ENCODE measurements around the gene DNMT3L.
"Not testable (repeated sequence)": the region's sequence is repeated elsewhere in the genome, so short reads cannot be mapped to it uniquely, and the experiment has no call there.

DNA sequence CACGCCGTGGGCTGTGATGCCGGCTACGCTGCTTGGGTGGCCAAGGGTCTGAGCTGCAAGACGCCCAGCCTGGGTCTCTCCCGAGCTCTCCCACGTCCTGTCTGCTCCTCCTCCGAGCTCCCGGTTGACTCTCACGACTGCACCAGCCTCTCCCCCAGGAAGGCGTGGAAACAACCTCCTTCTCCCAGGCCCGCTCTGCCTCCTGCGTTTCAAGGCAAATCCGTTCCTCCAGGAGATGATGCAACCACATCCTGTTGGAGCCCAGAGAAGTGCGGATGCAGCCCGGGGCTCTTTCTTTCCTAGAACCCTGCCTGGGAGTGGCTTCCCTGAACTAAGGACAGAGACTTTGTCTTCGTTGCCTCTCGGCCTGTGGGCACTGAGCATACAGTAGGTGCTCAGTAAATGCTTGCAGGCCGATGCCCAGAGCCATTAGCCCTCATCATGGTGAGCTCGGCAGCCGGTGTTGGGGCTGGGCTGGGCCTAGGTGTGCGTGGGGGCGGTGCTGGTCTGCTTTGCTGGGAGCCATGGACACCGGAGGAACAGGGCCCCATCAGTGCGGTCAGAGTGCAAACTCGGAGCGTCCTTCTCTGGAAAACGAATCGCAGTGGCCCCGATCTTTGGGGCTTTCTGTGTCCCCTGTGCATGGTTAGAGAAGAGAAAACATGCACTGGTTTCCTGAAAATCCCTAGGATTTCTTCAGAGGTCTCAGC is 59.0 kb downstream of the DNMT3L start:
- not testable (repeated sequence) for TF ChIP-seq MYBL2 (CRISPR knock-in tag; IDR thresholded peaks at IDR 0.05); ZNF263 (CRISPR knock-in tag; IDR thresholded peaks at IDR 0.05; ENCODE audit: low read depth); USF1 (CRISPR knock-in tag; IDR thresholded peaks at IDR 0.05); ZNF416 (CRISPR knock-in tag; IDR thresholded peaks at IDR 0.05); FOXJ3 (CRISPR knock-in tag; IDR thresholded peaks at IDR 0.05; ENCODE audit: borderline replicate concordance); HMGA2 (CRISPR knock-in tag; IDR thresholded peaks at IDR 0.05); IRF2 (CRISPR knock-in tag; IDR thresholded peaks at IDR 0.05; ENCODE audit: borderline replicate concordance, low read depth); JUN (CRISPR knock-in tag; IDR thresholded peaks at IDR 0.05); NFYB (CRISPR knock-in tag; conservative IDR thresholded peaks at IDR 0.05; ENCODE audit: low read depth); MAX (CRISPR knock-in tag; IDR thresholded peaks at IDR 0.05); FOXP1 (CRISPR knock-in tag; IDR thresholded peaks at IDR 0.05; ENCODE audit: borderline replicate concordance)
- TF ChIP-seq, protein P1, sequence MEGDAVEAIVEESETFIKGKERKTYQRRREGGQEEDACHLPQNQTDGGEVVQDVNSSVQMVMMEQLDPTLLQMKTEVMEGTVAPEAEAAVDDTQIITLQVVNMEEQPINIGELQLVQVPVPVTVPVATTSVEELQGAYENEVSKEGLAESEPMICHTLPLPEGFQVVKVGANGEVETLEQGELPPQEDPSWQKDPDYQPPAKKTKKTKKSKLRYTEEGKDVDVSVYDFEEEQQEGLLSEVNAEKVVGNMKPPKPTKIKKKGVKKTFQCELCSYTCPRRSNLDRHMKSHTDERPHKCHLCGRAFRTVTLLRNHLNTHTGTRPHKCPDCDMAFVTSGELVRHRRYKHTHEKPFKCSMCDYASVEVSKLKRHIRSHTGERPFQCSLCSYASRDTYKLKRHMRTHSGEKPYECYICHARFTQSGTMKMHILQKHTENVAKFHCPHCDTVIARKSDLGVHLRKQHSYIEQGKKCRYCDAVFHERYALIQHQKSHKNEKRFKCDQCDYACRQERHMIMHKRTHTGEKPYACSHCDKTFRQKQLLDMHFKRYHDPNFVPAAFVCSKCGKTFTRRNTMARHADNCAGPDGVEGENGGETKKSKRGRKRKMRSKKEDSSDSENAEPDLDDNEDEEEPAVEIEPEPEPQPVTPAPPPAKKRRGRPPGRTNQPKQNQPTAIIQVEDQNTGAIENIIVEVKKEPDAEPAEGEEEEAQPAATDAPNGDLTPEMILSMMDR (IDR thresholded peaks at IDR 0.05): not testable (repeated sequence)
- TF ChIP-seq, protein P2, sequence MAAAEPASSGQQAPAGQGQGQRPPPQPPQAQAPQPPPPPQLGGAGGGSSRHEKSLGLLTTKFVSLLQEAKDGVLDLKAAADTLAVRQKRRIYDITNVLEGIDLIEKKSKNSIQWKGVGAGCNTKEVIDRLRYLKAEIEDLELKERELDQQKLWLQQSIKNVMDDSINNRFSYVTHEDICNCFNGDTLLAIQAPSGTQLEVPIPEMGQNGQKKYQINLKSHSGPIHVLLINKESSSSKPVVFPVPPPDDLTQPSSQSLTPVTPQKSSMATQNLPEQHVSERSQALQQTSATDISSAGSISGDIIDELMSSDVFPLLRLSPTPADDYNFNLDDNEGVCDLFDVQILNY (CRISPR knock-in tag; IDR thresholded peaks at IDR 0.05): not testable (repeated sequence)
- TF ChIP-seq, protein P3, sequence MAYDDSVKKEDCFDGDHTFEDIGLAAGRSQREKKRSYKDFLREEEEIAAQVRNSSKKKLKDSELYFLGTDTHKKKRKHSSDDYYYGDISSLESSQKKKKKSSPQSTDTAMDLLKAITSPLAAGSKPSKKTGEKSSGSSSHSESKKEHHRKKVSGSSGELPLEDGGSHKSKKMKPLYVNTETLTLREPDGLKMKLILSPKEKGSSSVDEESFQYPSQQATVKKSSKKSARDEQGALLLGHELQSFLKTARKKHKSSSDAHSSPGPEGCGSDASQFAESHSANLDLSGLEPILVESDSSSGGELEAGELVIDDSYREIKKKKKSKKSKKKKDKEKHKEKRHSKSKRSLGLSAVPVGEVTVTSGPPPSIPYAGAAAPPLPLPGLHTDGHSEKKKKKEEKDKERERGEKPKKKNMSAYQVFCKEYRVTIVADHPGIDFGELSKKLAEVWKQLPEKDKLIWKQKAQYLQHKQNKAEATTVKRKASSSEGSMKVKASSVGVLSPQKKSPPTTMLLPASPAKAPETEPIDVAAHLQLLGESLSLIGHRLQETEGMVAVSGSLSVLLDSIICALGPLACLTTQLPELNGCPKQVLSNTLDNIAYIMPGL (CRISPR knock-in tag; IDR thresholded peaks at IDR 0.05): not testable (repeated sequence)

All from WTC11 (cell line).